HUES64 (cell line): ENCODE data around the gene KDM1A.

ENCODE experiments used
- H3K27ac ChIP-seq: 2 replicates; pipeline ENCODE4 v1.7.0; 2013; ENCODE audit warnings: low read depth, low read length, inconsistent platforms
- H3K27me3 ChIP-seq: 2 replicates; pipeline ENCODE4 v1.6.1; 2013; ENCODE audit warnings: mild to moderate bottlenecking, low read length; ENCODE audit not compliant: insufficient read depth
- H3K36me3 ChIP-seq: 2 replicates; pipeline ENCODE4 v1.6.1; 2013; ENCODE audit warnings: mild to moderate bottlenecking, low read length; ENCODE audit not compliant: insufficient read depth
- H3K4me1 ChIP-seq: 2 replicates; pipeline ENCODE4 v1.6.1; 2013; ENCODE audit warnings: mild to moderate bottlenecking, low read length, moderate library complexity; ENCODE audit not compliant: insufficient read depth
- H3K4me3 ChIP-seq: 2 replicates; pipeline ENCODE4 v1.5.1; 2013; ENCODE audit warnings: mild to moderate bottlenecking, low read length, moderate library complexity
- H3K9ac ChIP-seq: 2 replicates; pipeline ENCODE4 v1.6.1; 2013; ENCODE audit warnings: mild to moderate bottlenecking, low read depth, low read length
- H3K9me3 ChIP-seq: 2 replicates; pipeline ENCODE4 v1.6.1; 2013; ENCODE audit warnings: low read depth, low read length; ENCODE audit not compliant: insufficient read depth
- WGBS: fragments of 150-250, 120-280 bp; methylation state at CpG from one replicate; pipeline ENCODE4 v1.1.7; 2013; ENCODE audit warnings: missing lambda C conversion rate; 5-methylcytosine and 5-hydroxymethylcytosine counted together

The KDM1A gene

DNA sequence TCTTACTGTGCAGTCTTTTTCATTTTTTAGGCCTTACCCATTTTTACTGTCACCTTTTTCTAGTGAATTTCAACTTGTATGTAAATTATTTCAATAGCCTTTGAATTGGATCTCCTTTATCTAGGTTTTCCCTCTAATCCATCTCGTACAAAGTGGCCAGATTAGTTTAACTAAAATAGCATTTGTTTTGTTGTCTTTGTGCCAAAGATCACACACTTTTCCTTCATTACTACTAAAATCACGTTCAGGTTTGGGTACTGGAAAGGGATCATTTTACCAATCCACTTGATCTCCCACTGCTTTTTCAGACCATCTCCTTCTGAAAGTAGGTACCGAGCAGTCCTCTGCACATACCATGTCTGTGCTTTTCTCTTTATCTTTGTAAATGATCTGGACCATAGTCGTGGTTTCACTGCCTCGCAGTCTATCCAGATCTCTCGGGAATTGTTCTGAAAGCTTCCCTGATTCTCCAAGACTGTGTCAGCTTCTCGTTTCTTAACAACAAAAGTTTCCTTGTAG, 20.1 kb downstream of the KDM1A start:
- H3K9me3 ChIP-seq: no peaks in the 10 kb centered on the region
- WGBS: 86% methylated on average over 6 of the region's 7 CpGs
- no peak overlapping the region for H3K4me3 ChIP-seq
- H3K36me3 ChIP-seq: peaks cover 33% of the 10 kb centered on the region
- peaks cover 36% of the 10 kb centered on the region for H3K4me1 ChIP-seq
- H3K9ac ChIP-seq: no peak overlapping the region
- no peaks in the 10 kb centered on the region for H3K27me3 ChIP-seq
- H3K27ac ChIP-seq: no peak overlapping the region

DNA sequence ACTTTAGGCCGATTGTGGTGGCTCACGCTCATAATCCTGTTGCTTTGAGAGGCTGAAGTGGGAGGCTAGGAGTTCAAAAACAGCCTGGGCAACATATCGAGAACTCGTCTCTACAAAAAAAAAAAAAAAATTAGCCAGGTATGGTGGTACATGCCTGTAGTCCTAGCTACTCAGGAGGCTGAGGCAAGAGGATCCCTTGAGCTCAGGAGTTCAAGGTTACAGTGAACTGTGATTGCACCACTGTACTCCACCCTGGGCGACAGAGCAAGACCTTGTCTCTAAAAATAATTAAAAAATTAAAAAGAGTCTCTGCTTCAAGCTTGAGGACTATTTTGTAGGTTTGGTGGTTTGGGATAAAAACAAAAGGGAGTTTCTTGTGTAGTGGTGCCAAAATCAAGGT, 21.2 kb downstream of the KDM1A start:
- no peak overlapping the region for H3K27ac ChIP-seq
- WGBS: 97% methylated on average over 4 of the region's 5 CpGs
- peaks cover 39% of the 10 kb centered on the region for H3K36me3 ChIP-seq
- H3K4me1 ChIP-seq: peaks cover 33% of the 10 kb centered on the region
- no peaks in the 10 kb centered on the region for H3K9me3 ChIP-seq
- no peak overlapping the region for H3K9ac ChIP-seq
- H3K27me3 ChIP-seq: no peaks in the 10 kb centered on the region
- no peak overlapping the region for H3K4me3 ChIP-seq

- peaks cover 57% of the 10 kb centered on the region for H3K36me3 ChIP-seq
- no peak overlapping the region for H3K9ac ChIP-seq
- no peaks in the 10 kb centered on the region for H3K9me3 ChIP-seq
- 89% methylated on average over 3 of the region's 3 CpGs for WGBS
- H3K4me1 ChIP-seq: peaks cover 10% of the 10 kb centered on the region
- no peaks in the 10 kb centered on the region for H3K27me3 ChIP-seq
- H3K27ac ChIP-seq: no peak overlapping the region
- H3K4me3 ChIP-seq: no peak overlapping the region
Observed at GRCh38 chr1:23044035-23044434, 24.8 kb downstream of the KDM1A start.

- Histone ChIP-seq H3K27ac (no peak overlapping the region), H3K4me1 (peaks cover 11% of the 10 kb centered on the region; the same call in 1 of the 2 replicates), H3K9ac (no peak overlapping the region), H3K27me3 (no peaks in the 10 kb centered on the region), H3K4me3 (no peak overlapping the region), H3K36me3 (peaks cover 84% of the 10 kb centered on the region), H3K9me3 (no peaks in the 10 kb centered on the region)
- 98% methylated on average over 6 of the region's 7 CpGs for WGBS
Observed at GRCh38 chr1:23050201-23050600, 30.9 kb downstream of the KDM1A start.

GRCh38 chr1:23051290-23051909, 32.1 kb downstream of the KDM1A start:
- peaks cover 11% of the 10 kb centered on the region; the same call in 1 of the 2 replicates for H3K4me1 ChIP-seq
- WGBS: 79% methylated on average over 4 of the region's 4 CpGs
- H3K4me3 ChIP-seq: no peak overlapping the region
- H3K36me3 ChIP-seq: peaks cover 84% of the 10 kb centered on the region
- no peak overlapping the region for H3K9ac ChIP-seq
- no peak overlapping the region for H3K27ac ChIP-seq
- no peaks in the 10 kb centered on the region for H3K27me3 ChIP-seq
- H3K9me3 ChIP-seq: no peaks in the 10 kb centered on the region

DNA sequence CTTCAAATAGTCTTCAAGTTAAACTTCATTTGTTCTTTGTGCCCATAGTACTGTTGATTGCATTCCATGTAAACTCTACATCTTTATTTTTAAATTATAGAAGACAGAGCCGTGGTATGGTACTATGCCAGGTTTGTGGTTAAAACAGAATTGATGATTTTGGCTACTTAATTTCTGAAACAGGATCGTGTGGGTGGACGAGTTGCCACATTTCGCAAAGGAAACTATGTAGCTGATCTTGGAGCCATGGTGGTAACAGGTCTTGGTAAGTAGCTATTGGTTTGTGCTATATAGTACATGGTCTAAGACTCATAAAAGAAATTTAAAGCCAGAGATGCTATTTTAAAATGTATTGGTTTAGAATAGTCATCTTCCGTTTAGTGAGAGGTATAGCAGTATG, 38.0 kb downstream of the KDM1A start:
- Histone ChIP-seq H3K27me3 (no peaks in the 10 kb centered on the region), H3K36me3 (peaks cover 99% of the 10 kb centered on the region), H3K9ac (no peak overlapping the region), H3K4me3 (no peak overlapping the region), H3K4me1 (no peaks in the 10 kb centered on the region), H3K9me3 (no peaks in the 10 kb centered on the region), H3K27ac (no peak overlapping the region)
- WGBS: 96% methylated on average over 5 of the region's 5 CpGs

- H3K4me3 ChIP-seq: no peak overlapping the region
- no peak overlapping the region for H3K27ac ChIP-seq
- peaks cover 98% of the 10 kb centered on the region for H3K36me3 ChIP-seq
- WGBS: 95% methylated on average over 2 of the region's 2 CpGs
- H3K27me3 ChIP-seq: no peaks in the 10 kb centered on the region
- no peaks in the 10 kb centered on the region for H3K9me3 ChIP-seq
- no peak overlapping the region for H3K9ac ChIP-seq
- no peaks in the 10 kb centered on the region for H3K4me1 ChIP-seq
Observed at GRCh38 chr1:23062271-23062670, 43.0 kb downstream of the KDM1A start.

DNA sequence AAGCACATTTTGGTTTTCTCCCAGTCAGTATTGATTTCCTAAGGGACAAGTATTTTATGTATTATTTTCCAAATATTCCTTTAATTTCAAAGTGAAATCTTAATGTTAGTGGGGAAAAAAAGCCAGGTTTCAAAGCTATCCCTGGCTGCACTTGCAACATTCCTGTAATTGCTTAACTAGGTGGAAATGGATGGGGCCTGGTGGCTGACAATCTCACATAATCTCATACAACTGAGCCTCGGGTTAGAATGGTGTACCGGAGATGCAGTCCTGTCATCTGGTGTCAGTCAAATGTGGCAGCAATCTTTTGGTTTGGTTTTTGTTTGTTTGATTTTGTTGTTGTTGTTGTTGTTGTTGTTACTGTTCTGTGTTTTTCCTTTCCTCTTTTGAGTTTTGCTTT, 46.1 kb downstream of the KDM1A start:
- Histone ChIP-seq H3K9ac (no peak overlapping the region), H3K27ac (no peak overlapping the region), H3K36me3 (peaks cover 98% of the 10 kb centered on the region), H3K27me3 (no peaks in the 10 kb centered on the region), H3K4me1 (no peaks in the 10 kb centered on the region), H3K9me3 (no peaks in the 10 kb centered on the region), H3K4me3 (no peak overlapping the region)
- 95% methylated on average over 2 of the region's 2 CpGs for WGBS

DNA sequence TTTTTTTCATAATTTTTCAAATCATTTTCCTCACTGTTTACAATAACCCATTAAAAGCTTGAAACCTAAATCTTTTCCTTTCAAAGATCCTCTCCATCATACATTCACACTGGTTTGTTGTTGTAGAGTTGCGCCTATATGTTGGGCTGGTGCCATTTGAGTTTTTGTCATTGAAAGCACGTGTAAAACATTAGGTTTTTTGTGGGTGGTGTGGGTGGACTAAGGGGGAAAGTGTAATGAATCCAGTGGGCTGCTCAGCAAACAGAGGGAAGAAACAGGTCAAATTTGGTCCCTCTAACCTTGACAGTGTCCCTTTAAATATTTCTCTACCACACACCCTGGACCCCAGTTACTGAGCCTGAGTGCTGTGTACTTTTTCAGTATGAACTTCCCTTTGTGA, 46.8 kb downstream of the KDM1A start:
- Histone ChIP-seq H3K4me1 (no peaks in the 10 kb centered on the region), H3K27me3 (no peaks in the 10 kb centered on the region), H3K36me3 (peaks cover 97% of the 10 kb centered on the region), H3K9ac (no peak overlapping the region), H3K9me3 (no peaks in the 10 kb centered on the region), H3K4me3 (no peak overlapping the region), H3K27ac (no peak overlapping the region)
- 90% methylated on average over 2 of the region's 2 CpGs for WGBS

DNA sequence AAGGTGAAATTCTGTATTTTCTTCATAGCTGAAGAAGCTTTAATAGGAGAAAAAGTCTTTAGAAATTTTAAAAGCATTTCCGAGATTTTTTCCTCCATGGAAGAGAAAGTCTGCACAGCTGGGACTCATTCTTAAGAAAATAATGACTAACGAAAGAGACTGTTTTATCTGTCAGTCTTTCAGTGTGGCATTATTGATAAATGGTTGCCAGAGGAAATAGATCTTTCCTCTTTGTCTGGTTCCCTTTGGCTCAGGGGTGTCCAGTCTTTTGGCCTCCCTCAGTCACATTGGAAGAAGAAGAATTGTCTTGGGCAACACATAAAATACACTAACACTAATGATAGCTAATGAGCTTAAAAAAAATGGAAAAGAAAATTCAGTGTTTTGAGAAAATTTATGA, 49.9 kb downstream of the KDM1A start:
- no peak overlapping the region for H3K9ac ChIP-seq
- no peak overlapping the region for H3K4me3 ChIP-seq
- 92% methylated on average over 2 of the region's 2 CpGs for WGBS
- no peaks in the 10 kb centered on the region for H3K27me3 ChIP-seq
- H3K9me3 ChIP-seq: no peaks in the 10 kb centered on the region
- no peak overlapping the region for H3K27ac ChIP-seq
- H3K4me1 ChIP-seq: no peaks in the 10 kb centered on the region
- peaks cover 99% of the 10 kb centered on the region for H3K36me3 ChIP-seq

- Histone ChIP-seq H3K9ac (no peak overlapping the region), H3K4me1 (no peaks in the 10 kb centered on the region), H3K27ac (no peak overlapping the region), H3K4me3 (no peak overlapping the region), H3K9me3 (no peaks in the 10 kb centered on the region), H3K36me3 (peaks cover 99% of the 10 kb centered on the region), H3K27me3 (no peaks in the 10 kb centered on the region)
- 92% methylated on average over 4 of the region's 4 CpGs for WGBS
Observed at GRCh38 chr1:23069675-23070074, 50.4 kb downstream of the KDM1A start.

DNA sequence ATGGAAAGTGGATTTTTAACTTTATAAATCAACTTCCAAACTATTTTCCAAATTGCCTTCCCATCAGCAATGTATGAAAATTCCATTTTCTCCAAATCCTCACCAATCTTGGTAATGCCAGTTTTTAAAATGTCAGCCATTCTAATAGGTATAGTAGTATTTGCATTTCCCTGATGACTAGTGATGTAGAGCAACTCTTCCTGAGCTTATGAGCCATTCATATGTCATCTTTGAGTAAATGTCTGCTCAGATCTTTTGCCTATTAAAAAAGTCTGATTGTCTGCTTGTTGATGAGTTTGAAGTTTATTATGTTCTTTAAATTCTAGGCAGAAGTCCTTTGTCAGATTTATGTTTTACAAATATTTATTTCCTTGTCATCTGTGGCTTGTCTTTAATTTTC, 54.7 kb downstream of the KDM1A start:
- no peaks in the 10 kb centered on the region for H3K4me1 ChIP-seq
- H3K27me3 ChIP-seq: no peaks in the 10 kb centered on the region
- H3K36me3 ChIP-seq: peaks cover 94% of the 10 kb centered on the region
- H3K4me3 ChIP-seq: no peak overlapping the region
- no peak overlapping the region for H3K27ac ChIP-seq
- no peaks in the 10 kb centered on the region for H3K9me3 ChIP-seq
- no peak overlapping the region for H3K9ac ChIP-seq
